Measurements from ENCODE around the gene TTC5.

The TTC5 gene, protein sequence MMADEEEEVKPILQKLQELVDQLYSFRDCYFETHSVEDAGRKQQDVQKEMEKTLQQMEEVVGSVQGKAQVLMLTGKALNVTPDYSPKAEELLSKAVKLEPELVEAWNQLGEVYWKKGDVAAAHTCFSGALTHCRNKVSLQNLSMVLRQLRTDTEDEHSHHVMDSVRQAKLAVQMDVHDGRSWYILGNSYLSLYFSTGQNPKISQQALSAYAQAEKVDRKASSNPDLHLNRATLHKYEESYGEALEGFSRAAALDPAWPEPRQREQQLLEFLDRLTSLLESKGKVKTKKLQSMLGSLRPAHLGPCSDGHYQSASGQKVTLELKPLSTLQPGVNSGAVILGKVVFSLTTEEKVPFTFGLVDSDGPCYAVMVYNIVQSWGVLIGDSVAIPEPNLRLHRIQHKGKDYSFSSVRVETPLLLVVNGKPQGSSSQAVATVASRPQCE

GRCh38 chr14:20305265-20306078 lies at the start of gene TTC5:
TSS of gene TTC5 (minus strand) at chr14:20305951. CDS start at chr14:20305937, 14 bp downstream.
- DNase-seq (ENCODE audit: low read depth): peak; percentile 95
- peak within 1 kb of the TSS; percentile 80 for H3K4me3 ChIP-seq (ENCODE audit: low read depth, low read length)
- peak; percentile 97 for TF ChIP-seq CTCF (conservative IDR thresholded peaks at IDR 0.05; ENCODE audit: low read depth, low read length)

DNA sequence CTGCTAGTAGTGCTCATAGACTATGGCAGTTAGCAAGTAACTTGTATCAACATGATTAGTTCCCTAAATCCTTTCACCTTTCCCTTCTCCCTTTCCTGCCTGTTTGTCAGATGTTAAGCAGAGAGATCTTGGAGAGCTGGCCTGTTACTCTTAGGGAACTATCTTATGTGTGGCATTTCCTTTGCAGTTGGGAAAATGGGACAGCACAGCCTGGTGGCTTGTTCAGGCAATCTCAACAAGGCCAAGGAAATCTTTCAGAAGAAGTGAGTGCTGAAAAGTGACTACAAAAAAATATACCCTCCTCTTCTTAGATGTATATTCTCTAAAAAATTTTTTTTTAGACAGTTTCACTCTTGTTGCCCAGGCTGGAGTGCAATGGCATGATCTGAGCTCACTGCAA lies 45.1 kb upstream of the TTC5 start:
- H3K4me3 ChIP-seq (ENCODE audit: low read depth, low read length): no peak overlapping the region
- peak; percentile 63 for TF ChIP-seq CTCF (conservative IDR thresholded peaks at IDR 0.05; ENCODE audit: low read depth, low read length)
- DNase-seq (ENCODE audit: low read depth): peak; percentile 62

DNA sequence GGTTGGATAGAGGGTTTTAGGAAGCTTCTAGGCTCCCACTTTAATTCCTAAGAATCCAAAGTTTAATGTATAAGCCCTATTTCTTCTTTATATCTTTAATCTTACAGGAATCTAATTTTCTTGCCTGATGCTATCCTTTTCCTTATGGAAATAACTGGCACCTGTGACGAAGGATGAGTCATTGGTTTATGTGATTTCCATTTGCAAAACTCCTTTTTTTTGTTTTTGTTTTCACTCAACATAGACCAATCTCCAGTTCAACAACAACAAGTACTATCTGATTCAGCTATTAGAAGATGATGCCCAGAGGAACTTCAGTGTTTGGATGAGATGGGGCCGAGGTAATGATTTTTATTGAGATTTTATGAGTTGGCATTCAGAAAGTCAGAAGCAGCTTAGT lies 44.5 kb upstream of the TTC5 start:
- DNase-seq (ENCODE audit: low read depth): no peak

DNA sequence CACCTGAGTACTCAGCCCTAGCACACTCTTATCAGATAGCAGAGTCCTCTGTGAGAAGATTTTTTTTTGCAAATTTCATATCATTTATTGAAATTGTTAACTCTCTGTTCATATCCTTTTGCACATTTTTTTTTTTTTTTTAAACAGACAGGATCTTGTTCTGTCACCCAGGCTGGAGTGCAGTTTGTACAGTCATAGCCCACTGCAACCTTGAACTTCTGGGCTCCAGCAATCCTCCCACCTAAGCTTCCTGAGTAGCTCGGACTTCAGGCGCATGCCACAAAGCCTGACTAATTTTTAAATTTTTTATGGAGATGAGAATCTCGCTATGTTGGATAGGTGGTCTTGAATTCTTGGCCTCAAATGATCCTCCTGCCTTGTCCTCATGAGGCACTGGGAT lies 42.0 kb upstream of the TTC5 start:
- no peak for DNase-seq (ENCODE audit: low read depth)
- TF ChIP-seq CTCF (conservative IDR thresholded peaks at IDR 0.05; ENCODE audit: low read depth, low read length): no peak
- H3K4me3 ChIP-seq (ENCODE audit: low read depth, low read length): no peak overlapping the region

More for the DNA sequence above, 44.5 kb upstream of the TTC5 start:
- no peak for TF ChIP-seq CTCF (conservative IDR thresholded peaks at IDR 0.05; ENCODE audit: low read depth, low read length)
- no peak overlapping the region for H3K4me3 ChIP-seq (ENCODE audit: low read depth, low read length)

GRCh38 chr14:20346713-20347112 lies 41.0 kb upstream of the TTC5 start:
- no peak overlapping the region for H3K4me3 ChIP-seq (ENCODE audit: low read depth, low read length)
- TF ChIP-seq CTCF (conservative IDR thresholded peaks at IDR 0.05; ENCODE audit: low read depth, low read length): no peak
- no peak for DNase-seq (ENCODE audit: low read depth)

DNA sequence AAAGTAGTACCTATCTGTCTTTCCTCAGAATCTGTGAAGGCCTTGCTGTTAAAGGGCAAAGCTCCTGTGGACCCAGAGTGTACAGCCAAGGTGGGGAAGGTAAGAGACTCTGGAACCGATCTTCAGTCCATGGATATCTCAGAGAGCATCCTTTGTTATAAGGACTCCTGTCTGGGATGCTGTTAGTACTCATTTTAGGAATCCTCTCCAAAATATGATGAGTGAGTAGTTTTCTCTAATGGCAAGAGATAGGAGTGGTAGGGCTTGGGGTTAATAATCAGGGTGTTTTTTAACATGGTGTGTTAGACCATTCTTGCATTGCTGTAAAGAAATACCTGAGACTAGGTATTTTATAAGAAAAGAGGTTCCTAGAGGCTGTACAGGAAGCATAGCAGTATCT lies 39.6 kb upstream of the TTC5 start:
- no peak overlapping the region for H3K4me3 ChIP-seq (ENCODE audit: low read depth, low read length)
- no peak for TF ChIP-seq CTCF (conservative IDR thresholded peaks at IDR 0.05; ENCODE audit: low read depth, low read length)
- no peak for DNase-seq (ENCODE audit: low read depth)
